Kidney (tissue), 14 donors: ENCODE measurements around the gene SMARCD2. TPM values are rescaled to one million over a fixed set of nuclear protein-coding genes. Genes with fewer than 3 reads are reported as not detected.

Source experiments
- DNase-seq, 5 donors: peaks; one replicate each; pipeline ENCODE4 v3.0.0-alpha.2; 2013 to 2020
- FAIRE-seq: peaks from 2 replicates; lab custom pipeline; 2012; peaks lifted over from hg19 to GRCh38; lab: Jason Lieb, UNC
- H3K27ac ChIP-seq, 2 donors: one replicate each; pipeline ENCODE4 v1.7.0; 2013; ENCODE audit warnings: low read depth in 2 of 2, low read length in 2 of 2, inconsistent platforms in 1 of 2
- H3K27me3 ChIP-seq: one replicate; pipeline ENCODE4 v1.7.1; 2013; ENCODE audit warnings: low read length, inconsistent platforms; ENCODE audit not compliant: control insufficient read depth, insufficient read depth
- H3K36me3 ChIP-seq, 3 donors: one replicate each; pipeline versions ENCODE4 v1.7.0 to v1.7.1; 2013; ENCODE audit warnings: low read length in 3 of 3, control low read depth in 1 of 3, inconsistent platforms in 1 of 3; ENCODE audit not compliant: insufficient read depth in 3 of 3, control insufficient read depth in 2 of 3
- H3K4me1 ChIP-seq, 3 donors: one replicate each; pipeline versions ENCODE4 v1.7.0 to v1.7.1; 2013; ENCODE audit warnings: low read length in 3 of 3, inconsistent platforms in 1 of 3, low read depth in 1 of 3; ENCODE audit not compliant: control insufficient read depth in 2 of 3, insufficient read depth in 2 of 3
- H3K4me3 ChIP-seq, 3 donors: one replicate each; pipeline versions ENCODE4 v1.7.0 to v1.8.1; 2013; ENCODE audit warnings: low read length in 3 of 3, control low read depth in 1 of 3, inconsistent platforms in 1 of 3
- H3K9ac ChIP-seq, 3 donors: one replicate each; pipeline versions ENCODE4 v1.7.0 to v1.7.1; 2013; ENCODE audit warnings: low read length in 3 of 3, control low read depth in 1 of 3, inconsistent platforms in 1 of 3
- H3K9me3 ChIP-seq, 3 donors: one replicate each; pipeline versions ENCODE4 v1.7.0 to v1.7.1; 2013; ENCODE audit warnings: low read length in 3 of 3, control low read depth in 1 of 3, inconsistent platforms in 1 of 3; ENCODE audit not compliant: control insufficient read depth in 2 of 3, insufficient read depth in 1 of 3
- CTCF ChIP-seq: IDR thresholded peaks from 3 replicates; pipeline ENCODE4 v1.5.1; 2012; ENCODE audit warnings: mild to moderate bottlenecking, moderate library complexity, borderline replicate concordance; ENCODE audit not compliant: insufficient read depth; ENCODE audit errors: extremely low read depth
- intact Hi-C: fragments of 100-400 bp; cut with DNase I; formaldehyde crosslinking; loops from one replicate; pipeline ENCODE4 v1.11.1; 2022
- polyA plus RNA-seq: library from polyadenylated mRNA; stranded (reverse); fragments of 350-450 nt; fragmentation: Illumina TruSeq; extraction: RNeasy Lipid Tissue Mini Kit (QIAGEN cat#74804); gene quantifications from one replicate; pipeline ENCODE4 v1.2.3, GENCODE V29; 2014; ENCODE audit warnings: low read depth, low replicate concordance; ENCODE audit not compliant: insufficient read depth
- total RNA-seq: library from RNA; stranded (reverse); fragmentation: NEBNext Ultra II Directional; extraction: Animal tissue kit (Norgen Biotek cat#: 25700); gene quantifications from one replicate; pipeline ENCODE4 v1.2.1, GENCODE V29; 2021
- donor health status: control.
- donor health status: control.
- donor health status: control.
- donor health status: control.
- donor health status: control.
- donor health status: DM: yes; HTN: yes; CAD: no.
- donor health status: Normal renal cell carcinoma (clear cell type).

Gene SMARCD2
- total and polyA plus RNA-seq, 2 donors from 2014 or later, result 39.9 to 65.1 TPM

DNA sequence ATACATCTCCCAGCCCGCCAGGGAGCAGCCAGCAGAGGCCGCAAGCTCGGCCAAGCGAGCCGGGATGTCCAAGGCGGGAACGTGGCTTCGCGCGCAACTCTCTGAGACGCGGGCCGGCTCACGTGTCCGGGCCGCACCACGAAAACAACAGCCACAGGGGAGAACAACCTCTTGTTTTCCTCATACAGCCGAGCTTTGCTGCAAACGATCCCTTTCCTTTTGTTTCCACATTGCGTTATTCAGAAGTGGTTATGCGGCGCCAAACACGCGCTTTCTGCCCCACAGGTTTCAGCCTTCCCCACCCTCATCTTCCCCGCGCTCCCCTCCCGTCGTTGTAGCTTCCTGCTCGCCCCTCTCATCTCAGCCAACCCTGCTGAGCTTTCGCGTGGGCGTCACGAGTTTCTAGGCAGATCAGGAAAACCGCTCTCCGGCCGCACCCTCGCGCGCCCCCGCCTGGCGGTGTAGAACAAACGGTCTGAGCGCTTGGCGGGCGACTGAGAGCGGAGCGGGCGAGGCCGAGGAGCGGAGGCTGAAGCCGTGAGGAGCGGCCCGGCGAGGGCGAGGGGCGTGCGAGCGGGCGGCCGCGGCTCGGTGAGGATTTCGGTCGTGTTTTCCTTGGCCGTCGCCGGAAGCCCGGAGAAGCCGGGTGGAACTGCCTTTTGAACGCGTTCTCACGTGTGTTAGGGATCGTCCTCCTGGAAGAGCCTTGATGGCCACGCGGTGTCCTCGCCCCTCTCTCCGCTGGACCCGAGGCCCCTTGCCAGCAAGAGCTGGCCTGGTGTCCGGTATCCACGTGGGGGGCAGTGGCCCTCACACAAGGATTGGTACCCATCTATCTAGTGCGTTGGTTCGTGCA is 6.6 kb upstream of the SMARCD2 start:
- no peaks in the 10 kb centered on the region for H3K27me3 ChIP-seq
- H3K4me1 ChIP-seq, result peaks cover 0 to 3% (median 0%) of the 10 kb centered on the region in 3 donors
- intact Hi-C loops, result no loop called here
- FAIRE-seq (no peak), DNase-seq (peak; percentile 92 to 96 (median 94))
- H3K9me3 ChIP-seq, result no peaks in the 10 kb centered on the region
- peak overlapping the region; percentile 59 to 64 (median 63) for H3K4me3 ChIP-seq
- TF ChIP-seq CTCF, result peak; percentile 72
- H3K27ac ChIP-seq, result peak overlapping the region; percentile 72 to 80
- H3K36me3 ChIP-seq, result no peaks in the 10 kb centered on the region
- H3K9ac ChIP-seq, result peak overlapping the region; percentile 17 to 56 (median 55)

GRCh38 chr17:63847525-63848249 is 5.2 kb upstream of the SMARCD2 start:
- FAIRE-seq (no peak), DNase-seq (no peak)
- Histone ChIP-seq H3K27ac (no peak overlapping the region), H3K9me3 (no peaks in the 10 kb centered on the region), H3K4me1 (peaks cover 0 to 4% (median 3%) of the 10 kb centered on the region in 3 donors), H3K9ac (no peak overlapping the region), H3K36me3 (no peaks in the 10 kb centered on the region), H3K27me3 (no peaks in the 10 kb centered on the region), H3K4me3 (no peak overlapping the region)
- TF ChIP-seq CTCF, result no peak
- intact Hi-C loops, result no loop called here

DNA sequence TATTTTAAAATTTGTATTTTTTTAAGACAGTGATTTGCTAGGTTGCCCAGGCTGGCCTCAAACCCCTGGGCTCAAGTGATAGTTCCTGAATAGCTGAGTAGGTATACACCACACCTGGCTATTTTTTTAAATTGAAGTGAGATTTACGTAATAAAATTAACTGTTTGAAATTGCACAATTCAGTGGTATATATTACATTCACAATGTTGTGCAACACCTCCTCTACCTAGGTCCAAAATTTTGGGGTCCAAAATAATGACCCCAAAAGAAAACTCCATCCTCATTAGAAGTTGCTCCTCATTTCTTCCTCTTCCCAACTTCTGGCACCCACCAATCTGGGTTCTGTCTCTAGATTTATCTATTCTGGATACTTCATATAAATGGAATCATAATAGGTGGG is 3.0 kb upstream of the SMARCD2 start:
- intact Hi-C loops, result no loop called here
- H3K36me3 ChIP-seq, result no peaks in the 10 kb centered on the region
- no peak overlapping the region for H3K9ac ChIP-seq
- H3K27ac ChIP-seq, result no peak overlapping the region
- FAIRE-seq (no peak), DNase-seq (no peak)
- no peak overlapping the region for H3K4me3 ChIP-seq
- no peaks in the 10 kb centered on the region for H3K27me3 ChIP-seq
- H3K4me1 ChIP-seq, result peaks cover 4 to 14% (median 12%) of the 10 kb centered on the region in 3 donors
- no peaks in the 10 kb centered on the region for H3K9me3 ChIP-seq
- no peak for TF ChIP-seq CTCF
